Measurements from ENCODE around the gene IL34. TPM values are rescaled to one million over a fixed set of nuclear protein-coding genes. Genes with fewer than 3 reads are reported as not detected.
A peak's percentile ranks its signal among the peaks of the same experiment; 100 is the strongest.

IL34 gene
- total RNA-seq, 1 donor from 2014 or later: 6.1 TPM

DNA sequence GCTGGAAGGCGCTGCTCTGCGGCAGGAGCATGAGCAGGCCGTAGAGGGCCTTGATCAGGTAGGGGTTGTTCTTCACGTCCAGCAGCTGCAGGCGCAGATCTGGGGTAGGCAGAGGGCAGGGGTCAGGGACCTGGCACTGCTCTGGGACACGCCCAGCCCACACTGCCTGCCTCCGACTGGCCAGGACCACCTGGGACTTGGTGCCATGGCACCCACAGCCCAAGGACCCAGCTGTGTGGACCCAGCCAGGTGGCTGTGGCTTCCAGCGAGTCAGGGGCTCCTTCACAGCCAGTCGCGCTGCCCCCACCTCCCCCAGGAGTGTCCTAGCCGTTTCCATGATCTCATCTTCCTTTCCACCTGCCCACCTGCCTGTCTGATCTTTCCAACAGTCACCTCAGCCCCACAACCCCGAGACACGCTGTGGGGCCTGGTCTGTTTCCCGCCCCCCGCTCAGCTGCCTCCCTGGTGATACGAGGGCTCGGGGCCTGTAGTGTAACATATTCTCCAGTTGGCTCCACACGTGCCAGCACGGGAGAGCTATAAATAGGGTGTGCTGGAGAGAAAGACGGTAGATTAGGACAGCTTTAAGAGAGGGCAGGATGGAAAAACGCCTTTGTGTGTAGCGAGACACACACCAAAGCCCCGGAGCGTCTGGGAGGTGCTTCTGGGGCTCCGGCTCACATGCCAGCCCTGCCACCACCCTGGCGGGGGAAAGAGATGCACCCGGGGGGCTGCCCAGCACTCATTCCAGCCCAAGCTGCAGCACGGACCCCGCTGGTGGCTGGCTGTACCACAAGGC is 46.7 kb downstream of the IL34 start:
- intact Hi-C loops (cut with DNase I): no loop called here
- no peak for TF ChIP-seq POLR2A (IDR thresholded peaks at IDR 0.05)
- TF ChIP-seq, protein P1, sequence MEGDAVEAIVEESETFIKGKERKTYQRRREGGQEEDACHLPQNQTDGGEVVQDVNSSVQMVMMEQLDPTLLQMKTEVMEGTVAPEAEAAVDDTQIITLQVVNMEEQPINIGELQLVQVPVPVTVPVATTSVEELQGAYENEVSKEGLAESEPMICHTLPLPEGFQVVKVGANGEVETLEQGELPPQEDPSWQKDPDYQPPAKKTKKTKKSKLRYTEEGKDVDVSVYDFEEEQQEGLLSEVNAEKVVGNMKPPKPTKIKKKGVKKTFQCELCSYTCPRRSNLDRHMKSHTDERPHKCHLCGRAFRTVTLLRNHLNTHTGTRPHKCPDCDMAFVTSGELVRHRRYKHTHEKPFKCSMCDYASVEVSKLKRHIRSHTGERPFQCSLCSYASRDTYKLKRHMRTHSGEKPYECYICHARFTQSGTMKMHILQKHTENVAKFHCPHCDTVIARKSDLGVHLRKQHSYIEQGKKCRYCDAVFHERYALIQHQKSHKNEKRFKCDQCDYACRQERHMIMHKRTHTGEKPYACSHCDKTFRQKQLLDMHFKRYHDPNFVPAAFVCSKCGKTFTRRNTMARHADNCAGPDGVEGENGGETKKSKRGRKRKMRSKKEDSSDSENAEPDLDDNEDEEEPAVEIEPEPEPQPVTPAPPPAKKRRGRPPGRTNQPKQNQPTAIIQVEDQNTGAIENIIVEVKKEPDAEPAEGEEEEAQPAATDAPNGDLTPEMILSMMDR (IDR thresholded peaks at IDR 0.05): no peak
- TF ChIP-seq POLR2AphosphoS5 (IDR thresholded peaks at IDR 0.05; ENCODE audit: insufficient read depth in 1 of 2, low read depth in 1 of 2): peak; percentile 28 to 29
- DNase-seq (ENCODE audit: extremely low spot score in 2 of 2): no peak
- Histone ChIP-seq H3K36me3 (no peaks in the 10 kb centered on the region), H3K27ac (peak overlapping the region; percentile 98), H3K9me3 (no peaks in the 10 kb centered on the region), H3K4me3 (no peak overlapping the region), H3K27me3 (no peaks in the 10 kb centered on the region), H3K4me1 (peaks cover 100% of the 10 kb centered on the region)

DNA sequence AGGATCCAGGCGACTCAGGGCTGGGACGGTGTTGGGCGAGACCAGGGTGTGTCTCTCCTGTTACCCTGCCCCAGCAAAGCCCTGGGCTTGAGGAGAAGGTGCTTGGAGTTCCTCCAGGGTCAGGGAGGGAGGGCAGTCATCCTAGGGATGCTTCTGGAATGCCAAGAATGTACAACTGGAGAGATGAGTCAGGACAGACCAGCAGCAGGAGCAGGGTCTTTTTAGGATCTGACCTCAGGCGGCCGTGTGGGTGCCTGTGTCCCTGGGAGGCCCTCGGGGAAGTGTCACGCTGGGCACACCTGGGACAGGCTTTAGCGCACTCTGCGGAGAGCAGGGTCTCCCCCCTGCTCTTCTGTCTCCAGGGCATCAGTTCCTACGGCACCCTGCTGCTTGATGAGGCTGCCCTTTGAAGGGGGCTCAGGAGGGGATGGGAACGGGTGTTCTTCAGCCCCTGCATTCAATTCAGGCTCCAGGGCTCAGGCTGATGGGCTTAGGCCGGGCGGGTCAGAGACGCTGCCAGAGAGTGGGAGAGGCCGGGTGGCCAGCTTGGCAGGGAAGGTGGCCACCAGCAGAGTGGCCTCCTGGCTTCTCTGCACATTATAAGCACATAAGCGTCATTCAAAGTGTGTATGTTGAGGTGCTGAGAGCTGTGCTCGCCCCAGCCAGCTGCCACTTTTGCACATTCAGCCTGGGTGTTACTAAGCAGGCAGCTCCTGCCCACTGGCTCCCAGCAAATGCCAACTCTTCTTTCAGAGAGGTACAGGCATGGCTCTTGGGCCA is 47.9 kb downstream of the IL34 start:
- no peaks in the 10 kb centered on the region for H3K36me3 ChIP-seq
- H3K27me3 ChIP-seq: no peaks in the 10 kb centered on the region
- no peaks in the 10 kb centered on the region for H3K9me3 ChIP-seq
- TF ChIP-seq, protein P1 (IDR thresholded peaks at IDR 0.05): no peak
- TF ChIP-seq POLR2A (IDR thresholded peaks at IDR 0.05) (no peak), POLR2AphosphoS5 (IDR thresholded peaks at IDR 0.05; ENCODE audit: insufficient read depth in 1 of 2, low read depth in 1 of 2) (no peak)
- no peak for DNase-seq (ENCODE audit: extremely low spot score in 2 of 2)
- H3K4me3 ChIP-seq: no peak overlapping the region
- intact Hi-C loops (cut with DNase I): no loop called here
- H3K27ac ChIP-seq: peak overlapping the region; percentile 98
- peaks cover 100% of the 10 kb centered on the region for H3K4me1 ChIP-seq

DNA sequence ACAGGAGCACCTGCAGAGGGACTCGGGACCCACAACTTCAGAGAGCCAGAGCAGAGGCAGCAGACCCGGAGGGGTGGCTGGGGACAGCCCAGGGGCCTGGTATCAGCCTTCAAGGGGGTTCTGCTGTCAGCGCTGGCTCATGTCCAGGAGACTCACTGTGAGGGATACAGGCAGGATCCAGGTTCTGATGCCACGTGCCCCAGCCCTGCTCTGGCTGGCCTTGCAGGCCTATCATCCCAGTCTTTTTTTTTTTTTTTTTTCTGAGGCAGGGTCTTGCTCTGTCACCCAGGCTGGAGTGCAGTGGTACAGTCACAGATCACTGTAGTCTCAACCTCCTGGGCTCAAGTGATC is 48.5 kb downstream of the IL34 start:
- intact Hi-C loops (cut with DNase I): no loop called here
- H3K27ac ChIP-seq: peak overlapping the region; percentile 98
- H3K9me3 ChIP-seq: no peaks in the 10 kb centered on the region

DNA sequence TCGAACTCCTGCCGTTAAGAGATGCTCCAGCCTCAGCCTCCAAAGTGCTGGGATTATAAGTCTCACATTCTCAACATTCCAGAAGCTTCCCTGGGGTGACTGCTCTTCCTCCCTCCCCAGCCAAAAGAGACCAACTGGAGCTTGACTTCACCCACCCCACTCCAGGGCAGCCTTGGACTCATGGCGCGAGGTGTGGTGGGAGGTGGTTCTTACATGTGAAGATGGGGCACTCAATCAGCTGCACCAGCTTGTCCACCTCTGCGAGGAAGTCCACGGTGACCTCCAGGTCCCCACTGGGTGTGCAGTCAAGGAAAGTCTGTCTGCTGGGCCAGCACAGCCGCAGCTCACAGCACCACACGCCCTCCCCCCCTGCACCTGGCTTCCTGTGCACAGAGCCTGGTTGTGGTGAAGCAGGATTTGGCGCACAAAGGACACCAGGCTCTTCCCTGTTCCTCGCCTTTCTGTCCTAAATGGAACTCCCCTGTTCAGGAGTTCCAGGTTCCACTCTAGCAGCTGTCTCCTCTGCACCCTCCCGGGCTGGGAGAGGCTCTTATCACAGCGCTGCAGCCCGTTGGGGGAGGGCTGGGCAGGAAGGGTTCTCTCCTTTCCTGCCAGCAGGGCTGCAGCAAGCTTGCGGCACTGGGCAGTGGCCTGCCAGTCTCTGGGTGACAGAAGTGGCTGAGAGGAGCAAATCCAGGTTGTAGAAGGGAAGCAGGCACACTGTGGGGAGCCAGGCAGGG is 49.1 kb downstream of the IL34 start:
- no peaks in the 10 kb centered on the region for H3K27me3 ChIP-seq
- H3K4me1 ChIP-seq: peaks cover 100% of the 10 kb centered on the region
- H3K27ac ChIP-seq: peak overlapping the region; percentile 98
- H3K36me3 ChIP-seq: no peaks in the 10 kb centered on the region
- DNase-seq (ENCODE audit: extremely low spot score in 2 of 2): no peak
- intact Hi-C loops (cut with DNase I): no loop called here
- no peaks in the 10 kb centered on the region for H3K9me3 ChIP-seq
- no peak overlapping the region for H3K4me3 ChIP-seq
- TF ChIP-seq POLR2AphosphoS5 (IDR thresholded peaks at IDR 0.05; ENCODE audit: insufficient read depth in 1 of 2, low read depth in 1 of 2): peak in 1 of 2 donors; percentile 42
- TF ChIP-seq, protein P1 (IDR thresholded peaks at IDR 0.05): no peak
- no peak for TF ChIP-seq POLR2A (IDR thresholded peaks at IDR 0.05)

More for the DNA sequence above, 48.5 kb downstream of the IL34 start:
- Histone ChIP-seq H3K4me3 (no peak overlapping the region), H3K27me3 (no peaks in the 10 kb centered on the region), H3K4me1 (peaks cover 100% of the 10 kb centered on the region), H3K36me3 (no peaks in the 10 kb centered on the region)
- DNase-seq (ENCODE audit: extremely low spot score in 2 of 2): no peak
- TF ChIP-seq, protein P1 (IDR thresholded peaks at IDR 0.05): no peak
- no peak for TF ChIP-seq POLR2A (IDR thresholded peaks at IDR 0.05)
- no peak for TF ChIP-seq POLR2AphosphoS5 (IDR thresholded peaks at IDR 0.05; ENCODE audit: insufficient read depth in 1 of 2, low read depth in 1 of 2)

All from vagina (tissue), 2 donors.